HG02678 (cell line): ENCODE measurements around the gene MT3.

Experiments used
- ATAC-seq: cut with Tn5 transposase; IDR thresholded peaks from one replicate; pipeline ENCODE4 v1.9.1; 2021; ENCODE audit warnings: mild to moderate bottlenecking, moderate library complexity; ENCODE audit not compliant: unreplicated experiment

Gene MT3

DNA sequence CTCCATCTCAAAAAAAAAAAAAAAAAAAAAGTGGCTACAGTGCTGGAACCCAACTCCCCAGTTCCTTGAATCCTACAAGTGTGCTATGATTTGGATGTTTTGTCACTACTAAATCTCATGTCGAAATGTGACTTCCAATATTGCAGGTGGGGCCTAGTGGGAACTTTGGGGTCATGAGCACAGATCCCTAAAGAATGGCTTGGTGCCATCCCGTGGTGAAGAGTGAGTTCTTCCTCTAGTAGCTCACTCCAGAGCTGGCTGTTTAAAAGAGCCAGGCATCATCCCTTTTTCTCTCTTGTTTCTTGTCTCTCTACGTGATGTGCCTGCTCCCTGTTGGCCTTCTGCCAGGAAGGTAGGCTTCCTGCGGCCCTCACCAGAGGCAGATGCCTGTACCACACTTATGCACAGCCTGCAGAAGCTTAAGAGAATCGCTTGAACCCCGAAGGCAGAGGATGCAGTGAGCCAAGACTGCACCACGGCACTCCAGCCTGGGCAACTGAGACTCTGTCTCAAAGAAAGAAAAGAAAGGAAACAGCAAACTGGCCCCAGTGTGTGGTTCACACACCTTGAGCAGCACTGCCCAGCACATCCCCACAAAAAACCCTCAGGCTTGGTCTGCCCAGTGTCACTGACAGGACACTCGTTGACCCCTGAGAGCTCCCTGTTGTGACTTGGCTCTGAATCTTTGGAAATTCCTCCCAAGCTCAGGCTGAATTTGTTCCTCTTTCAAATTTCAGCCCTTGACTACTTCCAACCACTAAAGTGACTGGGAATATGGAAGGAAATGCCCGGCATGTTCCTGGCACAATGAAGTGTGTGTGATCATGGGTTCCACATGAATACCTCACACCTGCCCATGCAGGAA is 39.4 kb downstream of the MT3 start:
- ATAC-seq: no peak

DNA sequence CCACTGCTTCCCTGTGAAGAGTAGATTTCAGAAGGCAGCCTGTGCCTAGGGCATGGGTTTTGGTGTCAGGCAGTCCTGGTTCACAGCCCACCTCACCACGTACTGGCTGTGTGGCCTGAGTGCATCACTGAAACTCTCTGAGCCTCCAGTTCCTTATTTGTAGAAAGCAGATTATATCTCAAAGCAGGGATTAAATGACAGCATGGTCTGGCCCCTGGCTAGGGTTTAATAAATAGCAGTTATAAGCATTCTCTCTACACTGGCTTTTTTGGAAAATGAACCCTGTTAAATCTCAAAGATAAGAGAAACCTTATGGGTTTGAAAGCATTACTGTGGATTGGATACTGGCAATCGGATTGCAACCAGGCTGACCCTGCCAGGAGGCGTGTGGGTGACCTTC is 40.2 kb downstream of the MT3 start:
- no peak for ATAC-seq

DNA sequence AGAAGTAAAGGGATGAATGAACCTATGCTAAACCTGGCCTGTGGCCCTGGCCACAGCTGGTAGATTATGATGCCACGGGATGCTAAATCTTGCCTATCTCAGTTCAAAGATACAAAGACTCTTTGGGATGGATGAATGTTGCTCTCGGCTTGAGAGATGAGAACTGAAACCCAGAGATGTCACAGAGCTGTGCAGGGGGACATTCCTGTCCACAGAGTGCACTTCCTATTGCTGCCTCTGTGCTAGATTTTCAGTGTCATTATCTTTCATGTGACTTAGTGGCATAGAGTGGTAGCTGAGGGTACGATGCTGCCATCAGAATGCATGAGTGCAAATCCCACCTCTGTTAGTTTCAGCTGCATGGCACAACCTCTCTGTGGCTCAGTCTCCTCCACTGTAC is 40.8 kb downstream of the MT3 start:
- peak; percentile 79 for ATAC-seq

DNA sequence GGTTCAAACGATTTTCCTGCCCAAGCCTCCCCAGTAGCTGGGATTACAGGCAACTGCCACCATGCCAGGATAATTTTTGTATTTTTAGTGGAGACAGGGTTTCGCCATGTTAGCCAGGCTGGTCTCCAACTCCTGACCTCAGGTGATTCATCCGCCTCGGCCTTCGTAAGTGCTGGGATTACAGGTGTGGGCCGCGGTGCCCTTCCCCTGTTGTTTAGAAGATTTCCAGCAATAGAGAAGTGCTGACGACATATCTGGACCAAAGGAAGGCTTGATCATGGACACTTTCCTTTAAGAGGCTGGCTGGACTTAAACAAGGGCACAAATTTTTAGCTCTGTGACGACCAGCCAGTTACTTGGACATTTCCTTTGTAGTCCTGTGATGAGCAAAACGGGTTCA is 41.9 kb downstream of the MT3 start:
- ATAC-seq: no peak

DNA sequence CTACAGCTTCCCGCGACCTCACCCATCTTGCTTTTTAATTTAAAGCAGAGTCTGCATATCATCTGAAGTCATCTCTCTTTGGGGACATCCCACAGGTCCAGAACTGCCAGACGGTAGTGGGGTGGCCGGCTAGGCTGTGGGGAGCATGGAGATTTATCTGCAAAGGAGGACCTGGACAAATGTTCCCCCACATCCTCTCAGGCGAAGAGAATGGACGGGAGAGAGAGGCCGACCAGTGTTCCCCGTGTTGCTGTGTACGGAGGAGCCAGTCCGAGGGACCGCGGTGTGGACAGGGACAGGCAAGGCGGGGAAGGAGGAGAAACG is 42.5 kb downstream of the MT3 start:
- ATAC-seq: no peak

DNA sequence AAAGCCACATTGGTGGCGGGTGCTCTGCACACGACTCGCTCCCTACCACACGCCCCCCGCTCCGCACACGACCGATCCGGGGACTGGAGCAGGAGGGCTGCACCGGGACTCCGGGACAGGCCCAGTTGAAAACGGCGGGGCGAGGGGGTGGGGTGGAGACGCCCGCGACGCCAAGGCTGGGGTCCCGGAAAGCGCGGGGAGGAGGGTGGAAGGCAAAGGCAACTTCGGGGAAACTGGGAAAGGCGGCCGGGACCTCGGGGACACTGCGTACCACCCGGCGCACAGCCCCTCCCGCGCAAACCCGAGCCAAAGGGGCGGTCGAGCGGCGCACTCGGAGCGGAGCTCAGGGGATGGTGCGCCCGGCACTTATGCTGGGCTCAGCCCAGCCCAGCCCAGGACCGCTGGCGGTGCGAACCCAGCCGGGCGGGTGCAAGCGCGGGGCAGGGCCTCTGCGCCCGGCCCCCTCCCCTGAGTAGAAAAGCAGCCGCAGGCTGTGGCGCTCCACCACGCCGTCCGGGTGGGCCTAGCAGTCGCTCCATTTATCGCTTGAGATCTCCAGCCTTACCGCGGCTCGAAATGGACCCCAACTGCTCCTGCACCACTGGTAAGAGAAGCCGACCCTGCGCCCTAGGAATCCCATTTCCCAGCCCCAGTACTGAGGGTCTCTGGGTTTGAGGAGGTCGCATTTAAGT is 43.0 kb downstream of the MT3 start, which contains the start of gene MT1M:
TSS of gene MT1M (plus strand) at position 504 of the 692 bp plus-strand sequence. CDS start at position 577, 73 bp downstream.
- ATAC-seq: no peak

DNA sequence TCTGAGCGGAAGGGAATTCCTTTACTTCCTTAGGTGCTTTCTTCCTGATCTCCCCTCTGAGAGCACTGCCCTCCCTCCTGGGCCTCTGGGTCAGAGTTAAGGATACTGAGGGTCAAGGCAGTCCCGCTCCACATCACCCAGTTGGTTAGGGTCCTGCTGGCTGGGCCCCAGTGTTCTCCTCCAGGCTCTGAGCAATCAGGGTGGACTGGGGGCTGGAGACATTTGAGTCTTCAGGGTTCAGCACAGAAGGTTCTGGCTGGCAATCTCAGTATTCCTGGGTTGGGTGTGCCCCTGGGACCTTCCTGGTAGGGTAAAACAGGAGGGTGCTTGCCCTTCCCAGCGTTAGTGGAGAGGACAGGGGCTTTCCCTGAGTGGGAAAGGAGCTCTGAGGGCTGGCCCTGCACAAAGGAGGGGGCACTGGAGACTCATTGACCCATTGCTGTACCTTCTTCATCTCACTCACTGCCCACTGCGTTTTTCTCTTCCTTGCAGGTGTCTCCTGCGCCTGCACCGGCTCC is 43.6 kb downstream of the MT3 start:
- ATAC-seq: no peak

DNA sequence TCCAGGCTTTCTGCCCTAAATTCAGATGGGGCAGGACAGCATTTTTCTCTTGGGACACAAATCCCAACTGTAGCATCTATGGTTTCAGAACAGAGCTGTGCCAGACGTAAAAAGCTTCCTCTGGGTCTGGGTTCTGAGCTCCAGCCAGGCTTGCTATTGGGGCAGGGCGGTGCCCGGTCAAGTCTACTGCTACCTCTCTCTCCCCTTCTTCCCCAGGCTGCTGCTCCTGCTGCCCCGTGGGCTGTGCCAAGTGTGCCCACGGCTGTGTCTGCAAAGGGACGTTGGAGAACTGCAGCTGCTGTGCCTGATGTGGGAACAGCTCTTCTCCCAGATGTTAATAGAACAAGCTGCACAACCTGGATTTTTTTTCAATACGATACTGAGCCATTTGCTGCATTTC is 44.2 kb downstream of the MT3 start:
- no peak for ATAC-seq

DNA sequence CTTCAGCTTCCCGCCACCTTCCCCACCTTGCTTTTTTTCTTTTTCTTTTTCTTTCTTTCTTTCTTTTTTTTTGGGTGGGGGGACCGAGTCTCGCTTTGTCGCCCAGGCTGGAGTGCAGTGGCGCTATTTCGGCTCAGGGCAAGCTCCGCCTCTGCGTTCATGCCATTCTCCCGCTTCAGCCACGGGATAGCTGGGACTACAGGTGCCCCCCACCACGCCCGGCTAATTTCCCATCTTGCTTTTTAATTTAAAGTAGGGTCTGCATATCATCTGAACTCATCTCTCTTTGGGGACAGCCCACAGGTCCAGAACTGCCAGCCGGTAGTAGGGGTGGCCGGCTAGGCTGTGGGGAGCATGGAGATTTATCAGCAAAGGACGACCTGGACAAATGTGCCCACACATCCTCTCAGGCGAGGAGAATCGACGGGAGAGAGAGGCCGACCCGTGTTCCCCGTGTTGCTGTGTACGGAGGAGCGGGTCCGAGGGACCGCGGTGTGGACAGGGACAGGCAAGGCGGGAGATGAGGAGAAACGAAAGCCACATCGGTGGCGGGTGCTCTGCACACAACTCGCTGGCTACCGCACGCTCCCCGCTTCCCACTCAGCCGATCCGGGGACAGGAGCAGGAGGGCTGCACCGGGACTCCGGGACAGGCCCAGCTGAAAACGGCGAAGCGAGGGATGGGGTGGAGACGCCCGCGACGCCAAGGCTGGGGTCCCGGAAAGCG is 45.5 kb downstream of the MT3 start:
- ATAC-seq: no peak

DNA sequence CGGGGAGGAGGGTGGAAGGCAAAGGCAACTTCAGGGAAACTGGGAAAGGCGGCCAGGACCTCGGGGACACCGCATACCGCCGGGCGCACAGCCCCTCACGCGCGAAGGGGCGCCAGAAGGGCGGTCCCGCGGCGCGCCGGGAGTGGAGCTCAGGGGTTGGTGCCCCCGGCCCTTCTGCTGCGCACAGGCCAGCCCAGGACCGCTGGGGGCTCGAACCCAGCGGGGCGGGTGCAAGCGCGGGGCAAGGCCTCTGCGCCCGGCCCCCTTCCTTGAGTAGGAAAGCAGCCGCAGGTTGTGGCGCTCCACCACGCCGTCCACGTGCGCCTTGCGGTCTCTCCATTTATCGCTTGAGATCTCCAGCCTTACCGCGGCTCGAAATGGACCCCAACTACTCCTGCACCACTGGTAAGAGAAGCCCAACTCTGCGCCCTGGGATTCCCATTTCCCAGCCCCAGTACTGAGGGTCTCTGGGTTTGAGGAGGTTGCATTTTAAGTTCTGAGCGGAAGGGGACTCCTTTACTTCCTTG is 46.2 kb downstream of the MT3 start:
- ATAC-seq: no peak

DNA sequence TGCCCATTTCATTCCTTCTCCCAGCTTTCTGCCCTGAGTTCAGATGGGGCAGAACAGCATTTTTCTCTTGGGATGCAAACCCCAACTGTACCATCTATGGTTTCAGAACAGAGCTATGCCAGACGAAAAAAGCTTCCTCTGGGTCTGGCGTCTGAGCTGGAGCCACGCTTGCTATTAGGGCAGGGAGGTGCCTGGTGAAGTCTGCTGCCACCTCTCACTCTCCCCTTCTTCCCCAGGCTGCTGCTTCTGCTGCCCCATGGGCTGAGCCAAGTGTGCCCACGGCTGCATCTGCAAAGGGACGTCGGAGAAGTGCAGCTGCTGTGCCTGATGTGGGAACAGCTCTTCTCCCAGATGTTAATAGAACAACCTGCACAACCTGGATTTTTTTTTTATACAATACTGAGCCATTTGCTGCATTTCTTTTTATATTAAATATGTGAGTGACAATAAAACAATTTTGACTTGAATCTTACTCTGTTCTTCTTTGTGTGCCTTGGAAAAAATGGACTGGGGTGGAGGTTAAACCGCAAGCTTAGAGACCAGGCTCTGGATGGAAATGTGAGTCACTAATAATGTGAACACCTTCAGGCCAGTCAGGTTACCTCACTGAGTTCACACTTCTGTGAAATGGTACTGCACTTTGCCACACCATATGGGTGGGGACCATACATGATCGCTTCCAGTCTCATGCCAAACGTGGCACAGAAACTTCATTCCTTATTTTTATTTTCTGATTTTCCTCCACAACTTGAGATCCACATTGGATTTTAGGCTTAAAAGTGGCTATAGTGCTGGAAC is 47.5 kb downstream of the MT3 start:
- ATAC-seq: no peak

DNA sequence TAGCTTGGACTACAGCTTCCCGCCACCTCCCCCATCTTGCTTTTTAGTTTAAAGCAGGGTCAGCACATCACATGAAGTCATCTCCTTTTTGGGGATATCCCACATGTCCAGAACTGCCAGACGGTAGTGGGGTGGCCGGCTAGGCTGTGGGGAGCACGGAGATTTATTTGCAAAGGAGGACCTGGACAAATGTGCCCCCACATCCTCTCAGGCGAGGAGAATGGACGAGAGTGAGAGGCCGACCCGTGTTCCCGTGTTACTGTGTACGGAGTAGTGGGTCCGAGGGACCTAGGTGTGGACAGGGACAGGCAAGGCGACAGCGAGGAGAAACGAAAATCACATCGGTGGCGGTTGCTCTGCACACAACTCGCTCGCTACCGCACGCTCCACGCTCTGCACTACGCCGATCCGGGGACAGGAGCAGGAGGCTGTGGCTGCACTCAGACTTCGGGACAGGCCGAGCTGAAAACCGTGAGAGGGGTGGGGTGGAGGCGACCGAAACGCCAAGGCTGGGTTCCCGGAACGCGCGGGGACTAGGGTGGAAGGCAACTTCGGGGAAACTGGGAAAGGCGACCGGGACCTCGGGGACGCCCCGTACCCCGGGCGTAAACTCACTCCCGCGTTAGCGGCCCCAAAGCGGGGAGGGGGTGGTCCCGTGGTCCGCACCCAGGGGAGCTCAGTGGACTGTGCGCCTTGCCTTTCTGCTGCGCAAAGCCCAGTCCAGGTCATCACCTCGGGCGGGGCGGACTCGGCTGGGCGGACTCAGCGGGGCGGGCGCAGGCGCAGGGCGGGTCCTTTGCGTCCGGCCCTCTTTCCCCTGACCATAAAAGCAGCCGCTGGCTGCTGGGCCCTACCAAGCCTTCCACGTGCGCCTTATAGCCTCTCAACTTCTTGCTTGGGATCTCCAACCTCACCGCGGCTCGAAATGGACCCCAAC is 48.8 kb downstream of the MT3 start, which contains the start of gene MT1A:
TSS of gene MT1A (plus strand) at position 853 of the 937 bp plus-strand sequence. CDS start at position 926, 73 bp downstream.
- ATAC-seq: no peak

DNA sequence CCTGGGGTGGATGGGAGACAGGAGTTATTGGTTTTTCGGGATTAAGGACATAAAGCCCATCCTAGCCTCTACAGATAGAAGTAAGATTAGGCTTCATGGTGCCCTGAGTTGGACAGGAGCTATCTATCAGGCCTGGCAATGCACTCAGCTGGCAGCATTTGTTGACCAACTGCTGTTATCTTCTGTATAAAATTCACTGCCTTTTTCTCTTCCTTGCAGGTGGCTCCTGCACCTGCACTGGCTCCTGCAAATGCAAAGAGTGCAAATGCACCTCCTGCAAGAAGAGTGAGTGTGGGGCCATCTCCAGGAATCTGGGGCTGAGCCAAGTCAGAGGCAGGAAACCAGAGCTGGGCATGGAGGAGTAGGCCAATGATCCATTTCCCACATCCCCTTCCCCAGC is 49.7 kb downstream of the MT3 start:
- no peak for ATAC-seq

DNA sequence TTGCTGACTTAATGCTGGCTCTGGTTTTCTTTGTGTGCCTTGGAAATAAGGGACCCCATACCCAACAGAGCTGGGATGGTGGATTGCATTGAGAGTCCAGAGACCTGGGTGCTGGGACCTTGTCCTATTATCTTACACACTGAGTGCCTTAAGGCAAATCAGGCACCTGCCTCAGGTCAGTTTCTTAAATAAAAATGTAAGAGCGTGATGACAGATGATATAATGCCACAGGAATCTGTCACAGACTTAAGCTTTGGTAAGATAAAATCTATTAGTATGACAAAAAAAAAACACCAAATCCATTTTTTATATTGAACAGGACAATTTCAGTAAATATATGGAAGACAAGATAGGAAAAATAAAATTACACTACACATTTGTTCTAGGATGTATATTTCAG is 50.7 kb downstream of the MT3 start:
- ATAC-seq: no peak
